HG03159 (cell line): ENCODE data around the gene EHMT1.
"Not testable (repeated sequence)": the region's sequence is repeated elsewhere in the genome, so short reads cannot be mapped to it uniquely, and the experiment has no call there.

Experiments used
- ATAC-seq: cut with Tn5 transposase; IDR thresholded peaks from one replicate; pipeline ENCODE4 v1.9.1; 2021; ENCODE audit warnings: mild to moderate bottlenecking, moderate library complexity; ENCODE audit not compliant: unreplicated experiment

EHMT1 gene

GRCh38 chr9:137880160-137880975, 261.6 kb downstream of the EHMT1 start:
- ATAC-seq, result no peak

- no peak for ATAC-seq
Measured at GRCh38 chr9:137880976-137881530, 262.2 kb downstream of the EHMT1 start.

- no peak for ATAC-seq
Measured at GRCh38 chr9:137881591-137882505, 263.0 kb downstream of the EHMT1 start.

GRCh38 chr9:137882506-137882821, 263.7 kb downstream of the EHMT1 start:
- ATAC-seq, result no peak

- ATAC-seq, result not testable (repeated sequence)
Measured at GRCh38 chr9:137883977-137884376, 265.2 kb downstream of the EHMT1 start.

GRCh38 chr9:137884547-137884946, 265.7 kb downstream of the EHMT1 start:
- ATAC-seq, result not testable (repeated sequence)

GRCh38 chr9:137885121-137885520, 266.3 kb downstream of the EHMT1 start:
- not testable (repeated sequence) for ATAC-seq
